ENCODE results near the gene HS6ST1.

Gene HS6ST1

GRCh38 chr2:128286011-128286721, 32.5 kb downstream of the HS6ST1 start:
- WGBS, result 62% methylated on average over 13 of the region's 13 CpGs
- H3K14ac ChIP-seq (ENCODE audit: low read length in 2 of 2), result no peak overlapping the region

GRCh38 chr2:128285329-128285931, 33.2 kb downstream of the HS6ST1 start:
- Histone ChIP-seq H2AFZ (ENCODE audit: low read depth, low read length) (no peak overlapping the region), H3K4me3 (ENCODE audit: insufficient read depth in 1 of 2, low read depth in 1 of 2, low read length in 2 of 2) (no peak overlapping the region), H3K9ac (ENCODE audit: low read length) (no peak overlapping the region), H3K4me2 (ENCODE audit: low read length, poor library complexity, severe bottlenecking) (no peak overlapping the region), H2AK5ac (ENCODE audit: low read length, severe bottlenecking) (no peak overlapping the region), H2BK12ac (ENCODE audit: low read length in 2 of 2) (peak overlapping the region in 1 of 2 experiments; percentile 15), H4K91ac (ENCODE audit: low read length) (peak overlapping the region; percentile 52), H2BK15ac (ENCODE audit: low read depth, poor library complexity, severe bottlenecking) (no peak overlapping the region), H3K9me3 (ENCODE audit: control insufficient read depth, low read length) (no peaks in the 10 kb centered on the region), H4K8ac (ENCODE audit: low read length) (no peak overlapping the region), H2BK5ac (ENCODE audit: low read depth, low read length, poor library complexity, severe bottlenecking) (no peak overlapping the region), H3K36me3 (ENCODE audit: control insufficient read depth in 1 of 2, insufficient read depth in 2 of 2, low read depth in 1 of 2, low read length in 2 of 2) (peaks cover 0 to 54% of the 10 kb centered on the region in 2 experiments), H3K27ac (ENCODE audit: low read length, poor library complexity, severe bottlenecking) (no peak overlapping the region), H3K27me3 (ENCODE audit: control insufficient read depth in 1 of 2, insufficient read depth in 1 of 2, low read length in 2 of 2) (no peaks in the 10 kb centered on the region), H3K14ac (ENCODE audit: low read length in 2 of 2) (peak overlapping the region in 1 of 2 experiments; percentile 66), H3K23ac (ENCODE audit: low read length in 2 of 2) (peak overlapping the region in 1 of 2 experiments; percentile 34), H3K79me1 (replicated peaks; ENCODE audit: low read length, poor library complexity, severe bottlenecking) (peaks cover 64% of the 10 kb centered on the region), H3K4me1 (ENCODE audit: control insufficient read depth, insufficient read depth, low read depth, low read length) (peaks cover 26% of the 10 kb centered on the region), H3K4ac (ENCODE audit: low read depth in 1 of 2, low read length in 2 of 2) (no peak overlapping the region), H3K18ac (ENCODE audit: low read depth in 1 of 2, low read length in 2 of 2) (peak overlapping the region in 1 of 2 experiments; percentile 63), H2BK120ac (ENCODE audit: low read depth, low read length) (peak overlapping the region; percentile 13)
- WGBS, result 95% methylated on average over 12 of the region's 12 CpGs
- no peak for DNase-seq

More at GRCh38 chr2:128286011-128286721, 32.5 kb downstream of the HS6ST1 start:
- H2AK5ac ChIP-seq (ENCODE audit: low read length, severe bottlenecking), result no peak overlapping the region
- H2AFZ ChIP-seq (ENCODE audit: low read depth, low read length), result no peak overlapping the region
- no peak overlapping the region for H2BK5ac ChIP-seq (ENCODE audit: low read depth, low read length, poor library complexity, severe bottlenecking)
- no peak overlapping the region for H3K4ac ChIP-seq (ENCODE audit: low read depth in 1 of 2, low read length in 2 of 2)
- no peak overlapping the region for H4K91ac ChIP-seq (ENCODE audit: low read length)
- no peak overlapping the region for H3K4me3 ChIP-seq (ENCODE audit: insufficient read depth in 1 of 2, low read depth in 1 of 2, low read length in 2 of 2)
- H3K4me1 ChIP-seq (ENCODE audit: control insufficient read depth, insufficient read depth, low read depth, low read length), result peaks cover 21% of the 10 kb centered on the region
- H3K23ac ChIP-seq (ENCODE audit: low read length in 2 of 2), result no peak overlapping the region
- H3K27ac ChIP-seq (ENCODE audit: low read length, poor library complexity, severe bottlenecking), result no peak overlapping the region
- no peak overlapping the region for H2BK15ac ChIP-seq (ENCODE audit: low read depth, poor library complexity, severe bottlenecking)
- peak overlapping the region; percentile 5 to 10 for H3K18ac ChIP-seq (ENCODE audit: low read depth in 1 of 2, low read length in 2 of 2)
- peak overlapping the region; percentile 19 for H4K8ac ChIP-seq (ENCODE audit: low read length)
- DNase-seq, result peak; percentile 48
- no peaks in the 10 kb centered on the region for H3K9me3 ChIP-seq (ENCODE audit: control insufficient read depth, low read length)
- no peaks in the 10 kb centered on the region for H3K27me3 ChIP-seq (ENCODE audit: control insufficient read depth in 1 of 2, insufficient read depth in 1 of 2, low read length in 2 of 2)
- H3K79me1 ChIP-seq (replicated peaks; ENCODE audit: low read length, poor library complexity, severe bottlenecking), result peaks cover 61% of the 10 kb centered on the region
- no peak overlapping the region for H3K9ac ChIP-seq (ENCODE audit: low read length)
- H3K36me3 ChIP-seq (ENCODE audit: control insufficient read depth in 1 of 2, insufficient read depth in 2 of 2, low read depth in 1 of 2, low read length in 2 of 2), result peaks cover 0 to 50% of the 10 kb centered on the region in 2 experiments
- no peak overlapping the region for H2BK12ac ChIP-seq (ENCODE audit: low read length in 2 of 2)
- no peak overlapping the region for H3K4me2 ChIP-seq (ENCODE audit: low read length, poor library complexity, severe bottlenecking)
- H2BK120ac ChIP-seq (ENCODE audit: low read depth, low read length), result no peak overlapping the region

- WGBS, result 95% methylated on average over 11 of the region's 11 CpGs
- H3K4me1 ChIP-seq (ENCODE audit: control insufficient read depth, insufficient read depth, low read depth, low read length), result peaks cover 32% of the 10 kb centered on the region
Measured at GRCh38 chr2:128284841-128285240, 33.8 kb downstream of the HS6ST1 start.

GRCh38 chr2:128284037-128284441, 34.6 kb downstream of the HS6ST1 start:
- Histone ChIP-seq H2BK120ac (ENCODE audit: low read depth, low read length) (no peak overlapping the region), H3K9me3 (ENCODE audit: control insufficient read depth, low read length) (no peaks in the 10 kb centered on the region), H3K36me3 (ENCODE audit: control insufficient read depth in 1 of 2, insufficient read depth in 2 of 2, low read depth in 1 of 2, low read length in 2 of 2) (peaks cover 0 to 61% of the 10 kb centered on the region in 2 experiments), H2BK5ac (ENCODE audit: low read depth, low read length, poor library complexity, severe bottlenecking) (no peak overlapping the region), H2AFZ (ENCODE audit: low read depth, low read length) (no peak overlapping the region), H3K4me2 (ENCODE audit: low read length, poor library complexity, severe bottlenecking) (no peak overlapping the region), H3K4ac (ENCODE audit: low read depth in 1 of 2, low read length in 2 of 2) (no peak overlapping the region), H3K4me3 (ENCODE audit: insufficient read depth in 1 of 2, low read depth in 1 of 2, low read length in 2 of 2) (no peak overlapping the region), H3K9ac (ENCODE audit: low read length) (no peak overlapping the region), H2BK15ac (ENCODE audit: low read depth, poor library complexity, severe bottlenecking) (no peak overlapping the region), H3K23ac (ENCODE audit: low read length in 2 of 2) (no peak overlapping the region), H3K79me1 (replicated peaks; ENCODE audit: low read length, poor library complexity, severe bottlenecking) (peaks cover 64% of the 10 kb centered on the region), H2BK12ac (ENCODE audit: low read length in 2 of 2) (no peak overlapping the region), H2AK5ac (ENCODE audit: low read length, severe bottlenecking) (no peak overlapping the region), H3K18ac (ENCODE audit: low read depth in 1 of 2, low read length in 2 of 2) (no peak overlapping the region), H4K8ac (ENCODE audit: low read length) (no peak overlapping the region), H4K91ac (ENCODE audit: low read length) (no peak overlapping the region), H3K27me3 (ENCODE audit: control insufficient read depth in 1 of 2, insufficient read depth in 1 of 2, low read length in 2 of 2) (no peaks in the 10 kb centered on the region), H3K4me1 (ENCODE audit: control insufficient read depth, insufficient read depth, low read depth, low read length) (peaks cover 28% of the 10 kb centered on the region), H3K27ac (ENCODE audit: low read length, poor library complexity, severe bottlenecking) (no peak overlapping the region), H3K14ac (ENCODE audit: low read length in 2 of 2) (no peak overlapping the region)
- no peak for DNase-seq
- 96% methylated on average over 7 of the region's 7 CpGs for WGBS

More at GRCh38 chr2:128284841-128285240, 33.8 kb downstream of the HS6ST1 start:
- Histone ChIP-seq H3K4ac (ENCODE audit: low read depth in 1 of 2, low read length in 2 of 2) (no peak overlapping the region), H3K79me1 (replicated peaks; ENCODE audit: low read length, poor library complexity, severe bottlenecking) (peaks cover 67% of the 10 kb centered on the region), H3K9me3 (ENCODE audit: control insufficient read depth, low read length) (no peaks in the 10 kb centered on the region), H2BK5ac (ENCODE audit: low read depth, low read length, poor library complexity, severe bottlenecking) (no peak overlapping the region), H4K91ac (ENCODE audit: low read length) (peak overlapping the region; percentile 52), H3K4me2 (ENCODE audit: low read length, poor library complexity, severe bottlenecking) (no peak overlapping the region), H3K9ac (ENCODE audit: low read length) (no peak overlapping the region), H4K8ac (ENCODE audit: low read length) (no peak overlapping the region), H3K36me3 (ENCODE audit: control insufficient read depth in 1 of 2, insufficient read depth in 2 of 2, low read depth in 1 of 2, low read length in 2 of 2) (peaks cover 0 to 60% of the 10 kb centered on the region in 2 experiments), H3K4me3 (ENCODE audit: insufficient read depth in 1 of 2, low read depth in 1 of 2, low read length in 2 of 2) (no peak overlapping the region), H3K23ac (ENCODE audit: low read length in 2 of 2) (no peak overlapping the region), H3K27me3 (ENCODE audit: control insufficient read depth in 1 of 2, insufficient read depth in 1 of 2, low read length in 2 of 2) (no peaks in the 10 kb centered on the region), H2BK120ac (ENCODE audit: low read depth, low read length) (no peak overlapping the region), H2AFZ (ENCODE audit: low read depth, low read length) (no peak overlapping the region), H3K14ac (ENCODE audit: low read length in 2 of 2) (peak overlapping the region in 1 of 2 experiments; percentile 37), H2BK15ac (ENCODE audit: low read depth, poor library complexity, severe bottlenecking) (no peak overlapping the region), H3K27ac (ENCODE audit: low read length, poor library complexity, severe bottlenecking) (no peak overlapping the region), H2AK5ac (ENCODE audit: low read length, severe bottlenecking) (no peak overlapping the region), H2BK12ac (ENCODE audit: low read length in 2 of 2) (no peak overlapping the region), H3K18ac (ENCODE audit: low read depth in 1 of 2, low read length in 2 of 2) (no peak overlapping the region)
- DNase-seq, result no peak
